ENCODE data around the gene NUDT3.

The NUDT3 gene

DNA sequence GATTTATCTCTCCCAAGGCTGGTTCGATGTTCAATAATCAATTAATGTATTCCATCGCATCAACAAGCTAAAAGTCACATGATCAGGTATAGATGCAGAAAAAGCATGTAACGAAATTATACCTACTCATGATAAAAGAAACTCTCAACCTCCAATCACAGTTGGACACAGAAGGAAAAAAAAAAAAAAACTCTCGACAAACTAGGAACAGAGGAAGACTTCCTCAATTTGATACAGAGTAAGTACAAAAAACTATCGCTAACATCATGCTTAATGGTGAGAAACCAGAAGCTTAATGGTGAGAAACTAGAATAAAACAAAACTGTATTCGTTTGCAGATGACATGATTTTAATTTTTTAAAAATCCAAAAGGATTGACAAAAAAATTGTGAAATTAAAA, 81.7 kb downstream of the NUDT3 start:
- H3K36me3 ChIP-seq (ENCODE audit: insufficient read depth, insufficient read length, low read length): no peaks in the 10 kb centered on the region
- H3K9ac ChIP-seq (ENCODE audit: insufficient read length, low read depth): no peak overlapping the region
- no peak overlapping the region for H3K4me3 ChIP-seq (ENCODE audit: insufficient read length, low read depth)
- no peak for DNase-seq (ENCODE audit: low read depth, low spot score)
- no peaks in the 10 kb centered on the region for H3K9me3 ChIP-seq (ENCODE audit: insufficient read depth, low read length)
- no peaks in the 10 kb centered on the region for H3K4me1 ChIP-seq (ENCODE audit: insufficient read depth, insufficient read length)
- no peaks in the 10 kb centered on the region for H3K27me3 ChIP-seq (ENCODE audit: insufficient read depth, insufficient read length)
- TF ChIP-seq SUZ12 (IDR thresholded peaks at IDR 0.05; ENCODE audit: extremely low read depth, insufficient read depth, insufficient read length): no peak
- no peak for TF ChIP-seq ZNF274 (IDR thresholded peaks at IDR 0.05; ENCODE audit: low read depth, low read length)
- TF ChIP-seq YY1 (IDR thresholded peaks at IDR 0.05; ENCODE audit: insufficient read depth, insufficient read length): no peak

DNA sequence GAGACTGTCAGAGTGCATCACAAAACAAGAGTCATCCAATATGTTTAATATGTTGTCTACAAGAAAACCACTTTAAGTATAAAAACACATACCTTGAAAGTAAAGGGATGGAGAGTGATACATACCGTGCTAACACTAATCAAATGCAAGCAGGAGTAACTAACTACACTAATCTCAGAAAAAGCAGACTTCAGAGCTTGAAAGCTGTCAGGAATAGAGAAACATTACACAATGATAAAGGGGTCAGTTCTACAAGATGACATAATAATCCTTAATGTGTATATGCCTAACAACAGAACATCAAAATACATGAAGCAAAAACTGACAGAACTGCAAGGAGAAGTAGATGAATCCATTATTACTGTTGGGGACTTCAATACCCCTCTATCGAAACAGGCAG, 84.0 kb downstream of the NUDT3 start:
- no peak for DNase-seq (ENCODE audit: low read depth, low spot score)
- Histone ChIP-seq H3K4me1 (ENCODE audit: insufficient read depth, insufficient read length) (no peaks in the 10 kb centered on the region), H3K9ac (ENCODE audit: insufficient read length, low read depth) (no peak overlapping the region), H3K27me3 (ENCODE audit: insufficient read depth, insufficient read length) (no peaks in the 10 kb centered on the region), H3K9me3 (ENCODE audit: insufficient read depth, low read length) (no peaks in the 10 kb centered on the region), H3K36me3 (ENCODE audit: insufficient read depth, insufficient read length, low read length) (no peaks in the 10 kb centered on the region), H3K4me3 (ENCODE audit: insufficient read length, low read depth) (no peak overlapping the region)
- no peak for TF ChIP-seq YY1 (IDR thresholded peaks at IDR 0.05; ENCODE audit: insufficient read depth, insufficient read length)
- TF ChIP-seq ZNF274 (IDR thresholded peaks at IDR 0.05; ENCODE audit: low read depth, low read length): no peak
- no peak for TF ChIP-seq SUZ12 (IDR thresholded peaks at IDR 0.05; ENCODE audit: extremely low read depth, insufficient read depth, insufficient read length)

DNA sequence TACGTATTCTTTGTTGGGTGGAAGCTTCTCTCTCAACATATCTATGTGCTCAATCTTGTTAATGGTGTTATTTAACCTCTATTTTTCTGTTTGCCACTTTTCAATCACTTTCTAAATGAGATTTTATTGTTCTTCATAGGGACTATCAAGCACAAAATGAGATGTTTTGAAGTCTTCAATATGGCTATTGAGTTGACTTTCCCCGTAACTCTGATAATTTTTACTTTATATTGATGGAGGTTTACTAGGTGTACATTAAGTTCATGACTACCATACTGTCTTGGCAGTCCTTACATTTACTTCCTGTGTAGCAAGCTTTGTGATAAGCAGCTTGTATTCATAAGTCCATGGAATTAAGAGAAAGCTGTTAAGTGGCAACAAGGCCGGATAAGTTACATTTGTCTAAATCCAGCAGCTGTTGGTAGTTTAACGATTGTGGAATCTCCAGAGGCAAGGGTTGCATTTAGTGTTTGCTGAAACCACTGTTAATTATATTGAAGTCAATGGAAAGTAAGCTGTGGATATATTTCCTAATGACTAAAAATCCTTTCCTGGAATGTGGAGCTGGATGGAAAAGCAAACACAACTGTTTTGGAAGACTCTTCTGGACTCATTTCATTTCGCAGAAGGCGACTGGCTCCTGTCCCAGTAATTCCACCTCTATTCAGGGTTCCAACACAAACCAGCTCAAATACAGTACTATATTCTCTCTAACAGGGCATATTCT, 86.3 kb downstream of the NUDT3 start:
- Histone ChIP-seq H3K9me3 (ENCODE audit: insufficient read depth, low read length) (no peaks in the 10 kb centered on the region), H3K4me1 (ENCODE audit: insufficient read depth, insufficient read length) (no peaks in the 10 kb centered on the region), H3K36me3 (ENCODE audit: insufficient read depth, insufficient read length, low read length) (no peaks in the 10 kb centered on the region), H3K4me3 (ENCODE audit: insufficient read length, low read depth) (no peak overlapping the region), H3K27me3 (ENCODE audit: insufficient read depth, insufficient read length) (no peaks in the 10 kb centered on the region), H3K9ac (ENCODE audit: insufficient read length, low read depth) (no peak overlapping the region)
- DNase-seq (ENCODE audit: low read depth, low spot score): no peak
- TF ChIP-seq SUZ12 (IDR thresholded peaks at IDR 0.05; ENCODE audit: extremely low read depth, insufficient read depth, insufficient read length): no peak
- TF ChIP-seq YY1 (IDR thresholded peaks at IDR 0.05; ENCODE audit: insufficient read depth, insufficient read length): no peak
- TF ChIP-seq ZNF274 (IDR thresholded peaks at IDR 0.05; ENCODE audit: low read depth, low read length): no peak

DNA sequence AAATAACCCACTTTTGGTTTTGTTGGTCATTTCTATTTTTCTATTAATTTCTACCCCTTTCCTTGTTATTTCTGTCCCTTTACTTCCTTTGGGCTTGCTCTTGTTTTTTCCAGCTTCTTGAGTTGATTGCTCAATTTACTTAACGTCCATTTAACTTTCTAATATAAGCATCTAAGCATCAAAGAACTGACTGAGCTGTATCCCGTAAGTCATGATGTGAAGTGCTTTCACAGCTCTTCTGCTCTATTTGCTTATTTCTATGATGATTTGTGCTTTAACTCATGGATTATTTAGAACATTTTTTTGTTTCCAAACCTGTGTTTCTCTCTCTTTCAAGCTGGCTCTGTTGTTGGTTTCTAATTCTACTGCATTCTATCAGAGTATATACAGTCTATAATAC, 87.0 kb downstream of the NUDT3 start:
- no peak overlapping the region for H3K4me3 ChIP-seq (ENCODE audit: insufficient read length, low read depth)
- no peaks in the 10 kb centered on the region for H3K27me3 ChIP-seq (ENCODE audit: insufficient read depth, insufficient read length)
- H3K9me3 ChIP-seq (ENCODE audit: insufficient read depth, low read length): no peaks in the 10 kb centered on the region
- H3K4me1 ChIP-seq (ENCODE audit: insufficient read depth, insufficient read length): no peaks in the 10 kb centered on the region
- H3K36me3 ChIP-seq (ENCODE audit: insufficient read depth, insufficient read length, low read length): no peaks in the 10 kb centered on the region
- no peak overlapping the region for H3K9ac ChIP-seq (ENCODE audit: insufficient read length, low read depth)
- TF ChIP-seq YY1 (IDR thresholded peaks at IDR 0.05; ENCODE audit: insufficient read depth, insufficient read length) (no peak), ZNF274 (IDR thresholded peaks at IDR 0.05; ENCODE audit: low read depth, low read length) (no peak), SUZ12 (IDR thresholded peaks at IDR 0.05; ENCODE audit: extremely low read depth, insufficient read depth, insufficient read length) (no peak)
- no peak for DNase-seq (ENCODE audit: low read depth, low spot score)

DNA sequence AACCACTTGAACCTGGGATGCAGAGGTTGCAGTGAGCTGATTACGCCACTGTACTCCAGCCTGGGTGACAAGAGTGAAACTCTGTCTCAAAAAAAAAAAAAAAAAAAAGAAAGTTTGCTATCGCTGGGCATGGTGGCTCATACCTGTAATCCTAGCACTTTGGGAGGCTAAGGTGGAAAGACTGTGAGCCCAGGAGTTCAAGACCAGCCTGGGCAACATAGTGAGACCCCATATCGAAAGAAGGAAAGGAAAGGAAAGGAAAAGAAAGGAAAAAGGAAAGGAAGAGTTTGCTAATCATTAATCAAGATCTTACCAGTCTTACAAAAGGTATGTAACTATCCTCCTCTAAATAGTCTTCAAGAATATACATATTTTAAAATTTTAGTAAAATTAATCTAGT, 88.3 kb downstream of the NUDT3 start:
- DNase-seq (ENCODE audit: low read depth, low spot score): no peak
- Histone ChIP-seq H3K4me3 (ENCODE audit: insufficient read length, low read depth) (no peak overlapping the region), H3K4me1 (ENCODE audit: insufficient read depth, insufficient read length) (no peaks in the 10 kb centered on the region), H3K9ac (ENCODE audit: insufficient read length, low read depth) (no peak overlapping the region), H3K9me3 (ENCODE audit: insufficient read depth, low read length) (no peaks in the 10 kb centered on the region), H3K27me3 (ENCODE audit: insufficient read depth, insufficient read length) (no peaks in the 10 kb centered on the region), H3K36me3 (ENCODE audit: insufficient read depth, insufficient read length, low read length) (no peaks in the 10 kb centered on the region)
- TF ChIP-seq YY1 (IDR thresholded peaks at IDR 0.05; ENCODE audit: insufficient read depth, insufficient read length) (no peak), SUZ12 (IDR thresholded peaks at IDR 0.05; ENCODE audit: extremely low read depth, insufficient read depth, insufficient read length) (no peak), ZNF274 (IDR thresholded peaks at IDR 0.05; ENCODE audit: low read depth, low read length) (no peak)

DNA sequence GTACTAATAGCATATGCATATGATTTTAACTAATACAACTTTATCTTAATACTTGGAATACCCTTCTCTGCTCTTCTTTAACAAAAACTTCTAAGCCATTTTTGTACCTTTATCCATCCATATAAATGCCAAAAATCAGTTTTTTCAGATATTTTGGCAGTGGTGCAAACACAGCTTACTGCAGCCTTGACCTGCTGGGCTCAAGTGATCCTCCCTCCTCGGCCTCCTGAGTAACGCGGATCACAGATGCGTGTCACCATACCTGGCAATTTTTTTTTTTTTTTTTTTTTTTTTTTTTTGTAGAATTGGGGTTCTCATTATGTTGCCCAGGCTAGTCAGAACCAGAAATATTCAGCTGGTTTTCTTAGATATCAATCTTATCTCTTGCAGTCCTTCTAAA, 89.5 kb downstream of the NUDT3 start:
- Histone ChIP-seq H3K9ac (ENCODE audit: insufficient read length, low read depth) (no peak overlapping the region), H3K9me3 (ENCODE audit: insufficient read depth, low read length) (no peaks in the 10 kb centered on the region), H3K36me3 (ENCODE audit: insufficient read depth, insufficient read length, low read length) (no peaks in the 10 kb centered on the region), H3K4me3 (ENCODE audit: insufficient read length, low read depth) (no peak overlapping the region), H3K4me1 (ENCODE audit: insufficient read depth, insufficient read length) (no peaks in the 10 kb centered on the region), H3K27me3 (ENCODE audit: insufficient read depth, insufficient read length) (no peaks in the 10 kb centered on the region)
- TF ChIP-seq ZNF274 (IDR thresholded peaks at IDR 0.05; ENCODE audit: low read depth, low read length) (no peak), SUZ12 (IDR thresholded peaks at IDR 0.05; ENCODE audit: extremely low read depth, insufficient read depth, insufficient read length) (no peak), YY1 (IDR thresholded peaks at IDR 0.05; ENCODE audit: insufficient read depth, insufficient read length) (no peak)
- DNase-seq (ENCODE audit: low read depth, low spot score): no peak

DNA sequence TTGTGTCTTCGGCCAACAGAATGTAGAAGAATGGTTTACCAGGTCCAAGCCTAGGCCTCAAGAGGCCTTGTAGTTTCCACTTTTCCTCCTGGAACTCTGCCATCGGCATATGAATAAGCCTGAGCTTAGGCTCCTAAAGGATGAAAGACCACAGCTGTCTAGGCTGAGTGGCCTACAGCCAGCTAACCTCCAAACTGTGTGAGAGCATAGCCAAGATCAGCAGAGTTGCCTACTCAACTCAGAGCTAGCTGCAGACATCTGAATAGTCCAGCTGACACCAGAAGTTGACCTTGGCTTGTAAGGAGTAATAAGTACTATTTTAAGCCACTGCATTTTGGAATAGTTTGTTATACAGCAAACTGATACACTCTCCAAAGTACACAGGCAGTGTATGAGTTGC, 91.1 kb downstream of the NUDT3 start:
- DNase-seq (ENCODE audit: low read depth, low spot score): no peak
- Histone ChIP-seq H3K27me3 (ENCODE audit: insufficient read depth, insufficient read length) (no peaks in the 10 kb centered on the region), H3K4me3 (ENCODE audit: insufficient read length, low read depth) (no peak overlapping the region), H3K9ac (ENCODE audit: insufficient read length, low read depth) (no peak overlapping the region), H3K36me3 (ENCODE audit: insufficient read depth, insufficient read length, low read length) (no peaks in the 10 kb centered on the region), H3K4me1 (ENCODE audit: insufficient read depth, insufficient read length) (no peaks in the 10 kb centered on the region), H3K9me3 (ENCODE audit: insufficient read depth, low read length) (no peaks in the 10 kb centered on the region)
- TF ChIP-seq ZNF274 (IDR thresholded peaks at IDR 0.05; ENCODE audit: low read depth, low read length) (no peak), YY1 (IDR thresholded peaks at IDR 0.05; ENCODE audit: insufficient read depth, insufficient read length) (no peak), SUZ12 (IDR thresholded peaks at IDR 0.05; ENCODE audit: extremely low read depth, insufficient read depth, insufficient read length) (no peak)
